NK-92 (cell line): ENCODE measurements around the gene LUZP2.

Experiments
- DNase-seq: peaks from one replicate; lab custom pipeline; 2025; ENCODE audit not compliant: unreplicated experiment; lab: John Stamatoyannopoulos, UW

LUZP2 gene

GRCh38 chr11:24628224-24628776 lies 131.4 kb downstream of the LUZP2 start:
- DNase-seq: no peak

GRCh38 chr11:24634606-24635160 lies 137.8 kb downstream of the LUZP2 start:
- DNase-seq: no peak

DNA sequence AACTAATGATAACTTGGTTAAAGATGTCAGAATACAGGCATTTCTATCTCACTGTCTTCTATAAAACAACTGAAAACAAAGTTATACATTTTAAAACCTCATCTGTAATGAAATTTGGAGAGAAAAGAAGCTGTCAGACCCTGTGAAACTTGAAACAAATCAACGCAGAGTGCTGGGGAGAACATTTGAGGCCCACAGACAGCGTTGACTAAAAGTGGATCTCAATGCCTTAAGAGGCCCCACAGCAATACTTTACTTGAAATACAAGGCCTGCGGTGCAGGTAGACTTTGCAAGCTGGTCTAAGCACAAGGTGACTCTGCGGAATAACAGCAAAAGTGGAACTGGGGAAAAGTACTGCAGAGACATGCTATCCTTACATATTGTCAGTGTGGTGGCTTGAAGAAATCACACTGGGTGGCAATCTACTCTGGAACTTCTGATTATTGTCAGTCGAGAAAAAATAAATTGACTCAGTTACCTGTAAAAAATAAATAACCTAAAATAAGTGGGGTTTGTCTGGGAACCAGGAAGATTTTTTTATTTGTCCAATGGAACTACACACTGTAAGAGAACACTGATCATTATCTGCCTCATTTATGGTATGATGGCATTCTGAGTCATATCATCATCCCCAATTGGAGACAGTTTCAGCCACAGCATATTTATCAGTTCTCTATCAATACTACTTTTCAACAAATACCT lies 138.9 kb downstream of the LUZP2 start:
- DNase-seq: no peak

DNA sequence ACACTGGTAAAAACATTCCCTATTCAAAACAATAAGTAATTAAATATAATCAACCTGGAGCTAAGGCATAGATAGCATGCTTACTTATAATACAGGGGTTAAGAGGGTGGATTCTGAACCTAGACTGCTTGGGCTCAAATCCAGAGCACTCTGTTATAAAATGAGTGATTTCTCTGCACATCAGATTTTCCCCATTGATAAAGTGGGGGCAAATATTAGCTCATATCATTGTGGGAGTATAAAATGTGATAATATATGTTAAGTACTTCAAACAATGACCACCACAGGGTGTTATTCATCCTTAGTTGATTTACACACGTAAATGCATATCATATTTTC lies 139.4 kb downstream of the LUZP2 start:
- no peak for DNase-seq

DNA sequence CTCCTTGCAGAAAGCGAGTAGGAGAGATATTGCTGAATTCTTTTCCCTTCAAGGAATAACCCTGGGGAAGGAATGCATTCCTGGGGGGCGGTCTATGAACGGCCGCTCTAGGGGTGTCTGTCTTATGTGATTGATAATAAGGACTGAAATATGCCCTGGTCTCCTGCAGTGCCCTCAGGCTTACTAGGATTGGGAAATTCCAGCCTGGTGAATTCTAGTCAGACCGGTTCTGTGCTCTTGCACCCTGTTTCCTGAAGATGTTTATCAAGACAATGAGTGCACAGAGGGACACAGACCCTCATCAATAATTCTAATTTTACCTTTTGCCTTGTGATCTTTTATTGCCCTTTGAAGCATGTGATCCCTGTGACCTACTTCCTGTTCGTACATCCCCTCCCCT lies 140.7 kb downstream of the LUZP2 start:
- no peak for DNase-seq

GRCh38 chr11:24642648-24643047 lies 145.8 kb downstream of the LUZP2 start:
- DNase-seq: no peak

DNA sequence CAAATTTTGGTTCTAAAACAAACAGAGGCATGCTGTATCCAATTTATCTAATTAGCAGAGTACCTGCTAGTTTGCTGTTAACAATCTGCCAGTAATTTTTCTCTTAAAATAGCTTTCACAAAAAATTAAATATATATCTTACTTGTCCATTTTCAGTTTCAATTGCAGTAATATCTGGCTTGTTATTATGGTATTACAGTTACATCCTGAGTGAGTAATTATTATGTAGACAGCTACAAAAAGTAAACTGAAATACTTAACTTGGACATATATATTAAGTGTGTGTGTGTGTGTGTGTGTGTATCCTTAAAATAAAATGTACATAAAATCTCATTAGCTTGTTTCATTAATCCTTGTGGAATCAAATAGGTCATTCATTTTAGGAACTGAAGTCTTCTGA lies 148.7 kb downstream of the LUZP2 start:
- DNase-seq: no peak

DNA sequence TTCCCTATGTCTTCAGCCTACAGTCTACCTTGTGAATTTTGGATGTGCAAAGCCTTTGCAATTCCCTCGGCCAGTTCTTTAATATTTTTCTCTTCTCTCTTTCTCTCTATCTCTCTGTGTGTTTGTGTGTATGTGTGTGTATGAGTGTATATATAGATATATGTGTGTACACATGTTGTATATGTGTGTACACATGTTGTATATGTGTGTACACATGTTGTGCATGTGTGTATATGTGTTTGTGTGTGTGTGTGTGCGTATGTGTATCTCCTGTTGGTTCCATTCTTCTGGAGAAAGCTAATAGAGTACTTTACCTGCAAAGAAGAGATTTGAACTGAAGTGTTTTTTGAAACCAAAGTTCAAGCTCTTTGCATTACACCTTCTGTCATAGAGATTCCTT lies 155.0 kb downstream of the LUZP2 start:
- no peak for DNase-seq

- DNase-seq: no peak
Observed at GRCh38 chr11:24653901-24654300, 157.0 kb downstream of the LUZP2 start.

DNA sequence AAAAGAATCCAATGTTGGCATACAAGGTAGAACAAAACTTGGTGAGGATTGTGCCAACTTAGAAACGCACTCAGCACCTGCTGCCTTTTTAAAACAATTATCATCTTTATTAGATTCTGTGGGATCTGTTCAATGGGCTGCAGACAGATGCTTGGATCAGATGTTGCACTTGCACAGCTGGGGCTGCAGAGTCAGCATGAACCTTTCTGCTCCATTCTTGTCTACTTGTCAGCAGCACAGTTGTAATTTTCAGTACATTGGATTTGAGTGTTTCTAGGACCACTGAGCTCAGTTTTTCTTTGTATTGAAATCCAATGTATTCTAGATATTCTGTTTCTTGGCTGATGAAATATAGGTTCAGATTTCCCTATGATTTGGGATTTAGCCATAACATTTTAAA lies 164.5 kb downstream of the LUZP2 start:
- DNase-seq: no peak

GRCh38 chr11:24664399-24664798 lies 167.5 kb downstream of the LUZP2 start:
- DNase-seq: no peak

GRCh38 chr11:24667353-24667968 lies 170.6 kb downstream of the LUZP2 start:
- no peak for DNase-seq

- no peak for DNase-seq
Observed at GRCh38 chr11:24678703-24679348, 182.0 kb downstream of the LUZP2 start.

DNA sequence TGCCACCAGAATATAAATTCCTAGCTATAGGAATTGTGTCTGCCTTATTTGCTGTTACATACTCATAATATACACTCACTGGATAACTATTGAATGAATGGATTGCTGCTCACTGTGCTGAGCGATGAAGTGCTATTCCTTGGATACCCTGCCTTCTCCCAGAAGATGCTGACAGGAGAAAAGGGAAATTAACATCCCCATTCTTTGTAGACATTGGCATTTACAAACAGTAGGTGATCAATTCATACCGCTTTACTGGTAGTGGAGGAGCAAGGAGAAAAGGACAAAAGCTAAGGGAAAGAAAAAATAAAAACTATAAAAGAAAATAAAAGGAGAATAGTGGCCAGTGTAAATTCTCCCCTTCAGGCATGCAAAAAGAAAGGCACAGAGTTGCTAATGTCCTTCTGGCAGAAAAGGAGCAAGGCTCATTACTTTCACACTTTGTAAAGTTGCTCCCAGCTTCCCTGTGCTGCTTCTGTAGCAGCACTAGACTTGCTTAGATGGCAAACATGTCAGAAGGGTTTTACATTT lies 183.0 kb downstream of the LUZP2 start:
- DNase-seq: no peak

GRCh38 chr11:24683583-24683982 lies 186.7 kb downstream of the LUZP2 start:
- DNase-seq: no peak

GRCh38 chr11:24685821-24686220 lies 189.0 kb downstream of the LUZP2 start:
- no peak for DNase-seq

DNA sequence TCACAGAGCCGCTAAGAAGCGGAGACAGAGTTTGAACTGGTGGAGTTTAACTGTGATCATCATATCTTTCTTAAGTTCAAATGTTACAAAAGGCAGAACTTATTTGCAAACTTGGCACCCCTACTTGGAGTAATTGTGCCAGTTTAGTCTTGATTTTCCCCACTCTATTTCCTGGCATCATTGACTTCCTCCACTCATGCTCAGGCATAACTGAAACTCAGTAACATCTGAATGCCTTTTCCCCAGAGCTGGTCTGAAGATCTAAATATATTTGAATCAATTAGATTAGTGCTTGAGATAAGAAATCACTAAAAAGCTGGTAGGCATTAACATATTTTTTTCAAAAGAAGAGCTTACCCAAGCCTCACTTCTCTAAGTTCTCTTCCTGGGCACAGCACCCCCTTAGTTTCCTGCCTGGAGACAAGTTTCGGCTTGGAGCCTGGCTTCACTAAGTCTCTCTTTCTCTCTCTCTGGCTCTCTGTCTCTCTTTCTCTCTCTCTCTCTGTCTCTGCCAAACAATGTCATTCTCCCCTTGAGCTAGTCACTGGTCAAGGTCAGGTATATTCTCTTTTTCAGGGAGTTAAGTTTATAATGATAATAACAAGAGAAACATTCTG lies 190.8 kb downstream of the LUZP2 start:
- DNase-seq: no peak

GRCh38 chr11:24688981-24689380 lies 192.1 kb downstream of the LUZP2 start:
- DNase-seq: no peak

- no peak for DNase-seq
Observed at GRCh38 chr11:24697522-24698111, 200.8 kb downstream of the LUZP2 start.

DNA sequence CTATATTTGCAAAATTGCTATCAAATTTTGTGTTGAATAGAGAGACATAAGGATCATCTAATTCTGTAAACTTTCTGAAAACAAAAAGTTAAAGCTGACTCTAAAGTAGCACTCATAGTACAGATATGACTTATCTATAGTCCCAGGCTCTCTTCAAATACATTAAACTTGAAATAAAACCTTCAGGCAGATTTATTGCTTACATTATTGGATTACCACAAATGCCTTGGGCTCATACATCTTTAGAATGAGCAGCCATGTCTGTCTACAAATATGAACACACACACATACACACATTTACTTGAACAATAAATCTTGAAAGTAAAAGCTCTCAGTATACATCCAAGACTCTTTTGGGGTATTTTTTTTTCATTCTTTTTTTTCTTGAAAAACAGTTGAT lies 207.9 kb downstream of the LUZP2 start:
- no peak for DNase-seq

DNA sequence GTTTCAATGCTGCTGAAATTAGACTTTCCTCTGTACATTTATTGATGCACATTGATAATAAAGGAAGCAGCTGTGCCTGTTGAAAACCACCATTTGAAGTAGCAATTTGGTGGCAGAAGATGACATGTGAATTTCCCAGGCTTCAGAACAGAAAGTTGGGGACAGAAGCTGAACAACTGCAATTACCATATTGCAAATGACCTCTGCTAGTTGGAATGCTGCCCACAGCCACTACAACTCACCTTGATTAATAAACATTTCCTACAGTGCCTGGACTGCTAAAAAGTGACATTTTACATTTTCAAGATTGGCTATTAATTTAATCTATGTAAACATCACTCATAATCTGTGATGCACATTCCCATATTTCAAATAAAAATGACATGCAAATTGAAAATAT lies 208.6 kb downstream of the LUZP2 start:
- no peak for DNase-seq
